HUDEP-2 (cell line): Measurements from ENCODE around the gene HS6ST3.

Source experiments
- DNase-seq, 76 experiments: peaks; one replicate each; lab custom pipeline; 2025; ENCODE audit not compliant: unreplicated experiment in 76 of 76; lab: John Stamatoyannopoulos, UW

The HS6ST3 gene

DNA sequence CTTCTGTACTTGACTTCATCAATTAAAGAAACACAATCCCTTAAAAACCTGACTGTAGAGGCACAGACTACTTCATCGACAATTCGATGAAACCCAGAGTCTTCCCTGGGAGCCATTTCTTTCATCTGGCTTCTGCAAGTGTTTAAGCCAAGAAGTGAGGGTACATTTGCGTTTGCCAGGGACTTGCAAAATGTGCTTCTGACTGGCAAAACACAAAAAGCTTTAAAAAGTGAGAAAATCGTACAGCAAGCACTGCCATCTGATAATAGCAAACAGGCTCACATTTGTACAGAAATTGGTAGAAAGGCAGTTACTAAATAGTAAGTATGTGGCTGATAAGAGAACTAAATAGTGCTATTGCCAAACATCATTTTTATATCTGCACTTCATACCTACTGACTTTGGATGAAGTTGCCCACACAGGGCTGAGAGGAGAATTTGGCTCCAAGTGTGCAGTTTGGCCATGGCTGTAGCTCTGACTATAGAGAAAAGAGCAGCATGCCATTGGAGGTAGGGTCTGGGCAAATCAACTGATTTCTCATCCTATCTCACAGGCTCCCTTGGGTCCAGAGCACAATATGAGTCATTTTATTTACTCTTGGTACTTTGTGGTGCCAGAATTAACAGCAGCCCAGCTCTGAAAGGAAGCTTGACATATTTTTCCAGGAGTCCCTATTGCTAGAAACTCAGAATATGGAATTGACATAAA lies 546.2 kb downstream of the HS6ST3 start:
- no peak for DNase-seq

DNA sequence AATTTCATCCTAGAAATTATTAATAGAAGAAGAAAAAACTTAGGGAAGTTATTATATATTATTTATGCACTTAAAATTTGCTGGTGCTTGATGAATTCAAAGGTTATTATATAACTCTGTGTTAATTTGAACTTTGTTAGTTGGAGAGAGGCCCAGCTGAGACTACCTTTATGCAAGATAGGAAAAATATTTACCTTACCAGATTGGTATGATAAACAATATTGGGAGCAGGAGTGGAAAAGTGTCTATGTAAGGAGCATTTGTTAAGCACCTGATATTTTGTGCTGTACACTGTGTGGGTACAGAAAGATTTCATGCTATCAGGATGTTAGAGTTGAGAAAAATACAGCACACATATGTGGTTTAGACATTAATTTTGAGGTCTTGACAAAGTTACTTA lies 547.1 kb downstream of the HS6ST3 start:
- no peak for DNase-seq

DNA sequence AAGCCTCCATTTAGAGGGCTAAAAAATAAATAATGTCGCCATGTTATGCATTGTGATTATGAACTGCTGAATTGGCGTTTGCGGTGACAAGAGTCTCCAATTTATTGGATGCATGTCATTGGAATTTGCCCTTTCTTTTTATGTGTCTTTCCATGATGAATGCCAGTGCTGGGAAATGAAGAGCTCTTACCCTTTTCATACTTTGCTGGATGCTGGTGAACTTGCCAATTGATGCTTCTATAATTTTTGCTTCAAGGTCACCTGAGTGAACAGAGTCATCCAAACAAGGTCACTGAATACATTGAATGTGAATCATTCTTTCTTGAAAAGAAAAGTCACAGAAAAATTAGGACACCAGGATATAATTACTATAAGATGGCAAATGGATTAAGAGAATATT lies 556.2 kb downstream of the HS6ST3 start:
- DNase-seq, result no peak

DNA sequence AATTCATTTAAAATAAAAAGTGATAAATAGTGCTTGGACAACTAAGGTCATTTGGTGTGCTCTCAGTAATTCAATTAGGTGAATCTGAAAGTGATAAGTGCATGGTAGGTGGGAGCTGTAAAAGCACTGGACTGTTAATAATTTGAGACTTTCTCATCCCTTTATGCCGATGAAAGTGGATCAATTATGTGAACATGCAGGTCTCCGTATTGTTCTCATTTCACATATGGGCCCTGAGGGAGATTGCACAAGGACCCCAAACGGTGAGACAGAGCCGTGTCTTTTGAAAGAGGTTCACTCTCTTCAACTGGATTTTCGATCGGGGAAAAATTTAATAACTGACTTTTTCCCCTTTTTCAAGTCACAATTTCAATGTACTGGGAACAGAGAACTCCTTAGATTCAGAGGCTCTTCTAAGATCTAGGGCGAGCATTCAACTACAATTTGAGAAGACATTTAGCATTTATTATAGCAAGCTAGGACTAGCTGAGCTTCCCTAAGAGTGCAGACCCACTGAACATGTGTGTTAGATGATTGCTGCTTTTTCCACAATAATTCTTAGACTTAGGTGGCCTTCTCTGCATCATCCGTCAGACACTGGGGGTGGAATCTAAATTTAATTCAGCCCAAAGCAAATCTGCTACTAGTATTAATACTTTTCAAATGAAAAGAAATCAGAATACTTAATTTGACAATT lies 556.8 kb downstream of the HS6ST3 start:
- DNase-seq, result no peak

DNA sequence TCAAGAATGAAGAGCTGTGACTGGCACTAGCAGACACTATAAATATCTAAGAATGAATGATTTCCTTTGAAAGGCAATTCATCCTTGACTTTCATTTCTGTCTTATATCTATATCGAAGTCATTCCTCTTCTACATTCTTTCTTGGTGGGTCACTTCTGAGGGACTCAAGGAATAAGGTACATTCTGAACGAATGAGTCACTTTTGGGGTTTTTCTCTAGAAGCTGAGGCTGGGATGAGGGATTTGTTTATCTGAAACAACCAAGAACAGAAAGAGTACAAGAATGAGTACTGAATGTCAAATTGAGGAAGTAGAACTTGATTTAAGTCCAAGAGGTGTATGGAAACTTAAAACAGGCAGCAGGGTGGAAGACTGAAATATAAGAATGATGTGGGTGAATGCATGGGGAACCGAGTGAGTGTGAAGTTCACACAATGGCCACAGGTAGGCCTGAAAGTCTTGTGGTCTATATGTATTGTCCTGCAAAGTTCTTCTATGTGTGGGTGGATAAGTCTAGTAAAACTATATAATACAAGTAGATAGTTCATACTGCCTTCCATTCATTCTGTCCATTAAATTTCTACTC lies 560.5 kb downstream of the HS6ST3 start:
- no peak for DNase-seq

DNA sequence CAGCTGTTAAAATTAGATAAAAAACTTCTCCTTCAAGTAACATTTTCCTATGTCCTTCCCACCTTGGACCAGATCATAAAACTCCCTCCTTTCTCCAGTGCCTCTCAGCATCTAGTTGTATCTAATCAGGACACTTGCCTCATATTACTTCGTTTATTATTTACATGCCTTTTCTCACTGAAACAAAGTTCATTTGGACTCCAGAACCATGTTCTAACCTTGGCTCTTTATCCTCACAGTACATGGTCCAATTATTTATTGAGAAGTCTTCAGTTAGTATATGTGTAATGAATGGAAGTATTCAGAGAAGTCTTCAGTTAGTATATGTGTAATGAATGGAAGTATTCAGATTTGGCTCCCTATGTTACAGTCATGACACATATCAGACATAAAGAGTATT lies 561.7 kb downstream of the HS6ST3 start:
- DNase-seq, result no peak

DNA sequence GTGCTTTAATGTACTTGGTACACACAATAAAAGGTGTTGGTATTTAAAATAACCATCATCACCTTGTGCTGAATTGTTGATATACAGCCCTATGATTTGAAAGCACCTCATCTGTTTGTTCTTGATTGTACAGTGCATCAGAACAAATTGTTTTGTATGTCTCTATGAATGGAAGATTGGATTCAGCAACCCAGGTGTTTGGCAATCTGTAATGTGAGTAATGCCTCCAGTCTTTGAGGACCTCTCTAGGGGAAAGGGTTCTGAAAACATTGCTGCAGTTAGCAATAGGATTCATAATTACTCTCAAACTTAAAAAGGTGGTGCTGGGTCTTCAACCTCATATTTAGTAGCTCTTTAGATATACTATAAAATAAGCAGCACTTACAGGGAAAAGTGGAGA lies 562.6 kb downstream of the HS6ST3 start:
- no peak for DNase-seq

DNA sequence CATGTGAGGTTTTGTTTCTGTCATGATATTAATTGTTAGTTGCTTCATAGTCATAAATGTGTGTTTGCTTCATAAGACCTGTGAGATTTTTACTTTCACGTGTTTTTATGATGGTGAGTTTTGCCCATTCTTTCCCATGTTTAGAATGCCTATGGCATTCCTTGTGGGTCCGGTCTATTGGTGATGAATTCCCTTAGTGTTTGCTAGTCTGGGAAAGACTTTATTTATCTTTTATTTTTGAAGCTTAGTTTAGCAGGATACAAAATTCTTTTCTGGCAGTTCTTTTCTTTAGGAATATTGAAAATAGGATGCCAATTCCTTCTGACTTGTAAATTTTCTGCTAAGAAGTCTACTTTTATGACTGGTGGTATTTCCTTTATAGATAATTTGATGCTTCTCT lies 571.7 kb downstream of the HS6ST3 start:
- no peak for DNase-seq

DNA sequence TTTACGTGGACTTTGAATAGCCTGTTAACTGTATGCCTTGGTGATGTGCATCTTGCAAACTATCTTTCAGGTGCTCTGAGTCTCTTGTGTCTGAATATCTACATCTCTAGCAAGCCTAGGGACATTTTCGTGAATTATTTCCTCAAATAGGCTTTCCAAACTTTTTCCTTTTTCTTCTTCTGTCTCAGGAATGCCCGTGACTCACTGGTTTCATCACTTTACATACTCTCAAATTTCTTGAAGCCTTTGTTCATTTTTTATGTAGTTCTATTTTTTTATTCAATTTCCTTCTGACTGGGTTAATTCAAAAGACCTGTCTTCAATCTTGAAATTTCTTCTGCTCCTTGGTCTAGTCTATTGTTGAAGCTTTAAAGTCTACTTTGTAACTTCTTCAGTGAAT lies 572.1 kb downstream of the HS6ST3 start:
- no peak for DNase-seq

DNA sequence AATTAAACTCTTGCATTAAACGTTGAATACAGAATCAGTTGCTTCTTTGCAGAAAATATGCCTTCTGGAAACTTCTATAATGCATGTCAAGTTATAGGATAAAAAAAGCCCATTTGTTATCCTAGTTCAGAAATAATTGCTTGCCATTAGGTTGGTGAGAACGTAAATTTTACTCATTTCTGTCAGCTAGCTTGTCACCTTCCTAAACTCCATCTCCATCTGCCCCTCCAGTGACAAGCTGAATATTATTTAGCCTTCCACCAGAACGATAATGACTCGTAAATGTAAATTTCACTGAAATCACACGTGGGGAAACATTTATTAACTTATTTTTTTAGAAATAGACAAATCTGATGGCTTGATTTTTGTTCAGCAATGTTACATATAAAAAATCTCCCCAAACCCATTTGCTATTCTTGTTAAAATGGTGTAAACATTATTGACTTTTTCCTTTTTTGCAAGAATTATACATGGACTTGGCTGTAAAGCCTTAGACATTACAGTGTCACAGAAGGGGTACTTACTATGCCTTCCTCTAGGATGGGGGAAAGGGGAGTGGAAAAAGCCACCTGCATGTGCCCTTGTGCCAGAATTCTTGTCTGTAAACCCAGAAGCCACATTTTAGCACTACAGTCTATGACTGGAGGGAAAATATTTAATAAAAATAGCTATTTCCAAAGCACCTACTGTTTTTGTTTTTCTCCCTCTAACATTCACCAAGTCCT lies 577.5 kb downstream of the HS6ST3 start:
- no peak for DNase-seq

DNA sequence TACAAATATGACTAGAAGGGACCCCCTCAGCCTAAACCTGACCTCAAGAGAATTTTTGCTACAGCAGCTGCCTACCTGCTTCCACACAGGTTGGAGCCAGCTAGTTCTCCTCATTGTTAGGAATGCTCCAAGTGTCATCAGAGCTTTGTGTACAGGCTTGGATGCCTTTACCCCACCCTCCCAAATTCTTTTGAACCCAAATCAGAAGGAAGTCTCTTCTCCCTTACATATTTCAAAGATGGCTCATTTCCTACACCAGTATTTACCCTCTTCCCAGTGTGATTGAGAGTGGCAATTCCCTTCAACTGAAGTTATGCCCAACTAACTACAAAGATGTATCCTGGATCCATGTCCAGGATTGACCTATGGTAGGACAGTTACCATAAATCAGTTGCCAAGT lies 581.2 kb downstream of the HS6ST3 start:
- DNase-seq, result no peak

DNA sequence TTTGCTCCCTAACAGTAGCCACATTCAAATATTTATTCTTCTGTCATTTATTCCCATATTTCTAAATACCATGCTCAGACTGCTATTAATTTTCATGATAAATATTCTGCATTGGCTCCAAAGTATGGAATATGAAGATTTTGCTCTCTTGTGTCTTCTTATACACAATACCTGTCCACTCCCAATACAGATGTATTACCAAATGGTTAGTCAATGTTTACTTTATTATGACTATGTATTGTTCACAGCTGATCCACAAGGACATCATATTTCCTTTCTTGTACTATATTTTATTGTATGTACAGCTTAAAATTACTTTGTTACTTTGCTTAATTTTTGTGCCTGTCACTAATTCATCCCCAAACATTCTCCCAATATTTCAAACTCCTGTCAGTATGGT lies 582.1 kb downstream of the HS6ST3 start:
- no peak for DNase-seq

DNA sequence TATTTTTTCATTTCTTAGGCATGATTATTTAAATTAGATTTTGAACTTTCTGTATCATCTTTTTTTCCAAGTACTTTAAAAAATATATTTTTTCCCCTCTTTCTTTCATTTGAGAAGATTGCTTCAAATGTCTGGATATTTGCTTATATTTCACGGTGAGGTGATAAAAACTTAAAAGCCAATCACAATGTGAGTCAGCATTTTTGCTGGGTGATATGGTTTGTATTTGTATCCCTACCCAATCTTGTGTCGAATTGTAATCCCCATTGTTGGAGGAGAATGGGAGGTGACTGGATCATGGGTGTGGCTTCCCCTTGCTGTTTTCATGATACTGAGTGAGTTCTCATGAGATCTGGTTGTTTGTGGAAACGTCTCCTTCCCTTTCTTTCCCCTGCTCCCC lies 583.9 kb downstream of the HS6ST3 start:
- DNase-seq, result no peak

DNA sequence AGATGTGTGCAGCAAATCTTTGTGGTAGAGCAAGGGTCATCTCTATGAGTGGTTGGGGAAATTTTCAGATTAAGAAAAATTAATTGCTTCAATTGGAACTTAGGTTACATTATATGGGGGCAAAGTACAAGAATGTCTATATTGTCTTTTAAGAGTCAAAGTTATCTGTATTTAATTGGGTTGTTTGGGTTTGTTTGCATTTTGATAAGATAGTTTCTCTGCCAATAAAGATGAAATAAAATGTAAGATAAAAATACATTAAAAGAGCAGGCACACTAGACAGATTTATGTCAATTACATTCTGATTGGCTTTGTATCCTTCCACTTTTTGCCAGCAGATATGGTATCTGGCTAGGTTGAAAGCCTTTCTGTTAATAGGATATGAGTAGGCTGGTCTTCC lies 587.1 kb downstream of the HS6ST3 start:
- no peak for DNase-seq

DNA sequence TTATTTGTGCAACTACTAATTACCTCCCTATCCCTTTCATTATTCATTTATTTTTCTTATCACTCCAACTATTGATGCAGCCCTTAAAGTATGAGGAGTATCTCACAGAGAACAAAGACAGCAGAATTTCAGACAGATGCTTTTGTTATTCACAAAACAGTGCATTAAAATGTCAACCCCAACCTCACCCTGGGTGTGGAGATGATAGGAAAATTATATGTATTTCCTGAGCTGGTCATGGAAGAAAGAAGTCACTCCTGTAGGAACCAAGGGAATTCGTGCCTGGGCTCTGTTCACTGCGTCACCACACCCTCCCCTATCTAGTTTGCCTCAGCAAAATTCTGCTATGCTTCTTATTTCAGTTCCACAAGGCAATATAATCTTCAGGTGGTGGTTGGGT lies 588.9 kb downstream of the HS6ST3 start:
- no peak for DNase-seq

DNA sequence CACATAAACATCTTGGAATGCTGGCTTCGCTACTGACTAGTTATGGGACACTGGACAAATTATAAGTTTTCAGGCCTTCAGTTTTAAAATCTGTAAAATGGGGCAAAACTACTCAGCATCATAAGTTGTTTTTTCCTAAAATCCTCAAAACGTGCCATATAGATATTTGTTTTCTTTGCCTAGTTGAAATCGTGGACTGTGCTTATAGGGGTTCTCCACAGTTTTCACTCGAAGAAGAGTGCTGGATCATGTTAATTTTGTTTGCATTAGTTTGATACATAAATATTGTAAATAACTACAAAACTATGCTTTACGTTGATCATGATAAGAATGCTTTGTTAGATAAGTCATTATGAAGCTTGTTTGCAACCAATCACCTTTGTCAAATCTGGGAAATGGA lies 591.0 kb downstream of the HS6ST3 start:
- no peak for DNase-seq

DNA sequence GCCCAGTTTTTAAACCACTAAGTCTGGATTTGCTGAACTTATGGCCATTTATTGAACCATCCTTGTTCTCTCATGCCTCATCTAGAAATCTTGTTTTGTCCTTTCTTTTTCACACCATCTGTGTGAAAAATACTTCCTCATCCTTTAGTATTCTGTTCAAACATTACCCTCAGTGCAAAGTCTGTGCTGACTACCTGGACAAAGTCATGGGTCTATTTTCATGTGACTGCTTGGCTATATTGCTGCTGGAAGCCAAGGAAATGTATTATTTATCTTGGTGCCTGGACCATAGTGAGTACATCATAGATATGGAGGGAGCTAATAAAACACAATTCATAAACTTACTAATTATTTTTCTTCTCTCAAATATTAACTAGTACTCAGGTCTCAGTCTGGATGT lies 591.9 kb downstream of the HS6ST3 start:
- DNase-seq, result no peak

DNA sequence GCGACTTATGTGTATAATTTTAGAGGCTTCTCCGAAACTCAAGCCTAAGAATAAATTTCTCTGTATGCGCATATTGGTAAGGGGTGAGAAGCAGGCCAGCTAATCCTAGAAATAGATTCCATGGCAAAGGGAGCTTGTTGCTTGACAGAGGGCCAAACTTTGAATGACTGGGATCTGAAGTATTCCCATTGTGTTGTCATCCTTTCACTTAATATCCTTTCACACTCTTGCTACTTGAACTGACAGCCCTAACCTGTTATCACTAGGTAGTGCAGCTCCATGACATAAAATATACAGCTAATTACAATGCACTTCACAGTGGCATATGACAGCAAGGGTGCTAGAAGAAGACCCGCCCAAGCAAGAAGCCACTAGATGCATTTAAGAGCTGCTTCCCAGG lies 594.6 kb downstream of the HS6ST3 start:
- no peak for DNase-seq

DNA sequence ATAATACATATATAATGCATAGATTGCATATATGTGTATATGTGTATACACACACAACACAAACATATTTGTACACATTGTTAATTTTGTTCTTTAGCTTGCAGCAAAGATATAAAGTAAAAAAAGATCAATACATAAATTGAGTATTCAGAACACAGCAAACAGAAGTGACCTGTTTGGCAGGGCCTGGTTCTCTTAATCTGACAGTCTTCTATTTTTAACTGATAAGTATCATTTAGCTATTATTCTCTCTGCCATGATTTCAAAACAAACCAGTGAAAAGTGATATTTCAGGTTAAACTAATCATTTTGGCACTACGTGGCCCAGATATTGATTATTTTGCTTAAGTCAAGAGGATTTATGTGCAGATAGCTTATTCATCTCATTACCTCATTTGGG lies 595.0 kb downstream of the HS6ST3 start:
- no peak for DNase-seq

DNA sequence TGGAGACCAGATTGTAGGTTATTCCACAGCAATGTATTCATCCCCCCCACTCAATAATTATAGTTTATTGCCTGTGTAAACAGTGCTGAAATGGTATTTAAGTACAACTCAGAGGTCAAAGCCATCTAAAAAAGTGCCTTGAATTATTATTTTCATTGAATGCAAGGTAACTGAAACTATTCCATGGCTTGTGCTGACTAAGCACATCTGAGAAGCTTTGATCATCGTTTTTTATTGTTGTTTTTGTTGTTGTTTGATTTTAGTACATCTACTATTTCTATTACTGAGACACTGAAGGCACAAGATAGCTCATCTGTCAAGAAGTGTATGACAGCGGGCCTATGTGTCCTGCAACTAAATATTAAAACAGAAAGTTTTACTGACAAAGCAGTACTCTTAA lies 596.4 kb downstream of the HS6ST3 start:
- no peak for DNase-seq

DNA sequence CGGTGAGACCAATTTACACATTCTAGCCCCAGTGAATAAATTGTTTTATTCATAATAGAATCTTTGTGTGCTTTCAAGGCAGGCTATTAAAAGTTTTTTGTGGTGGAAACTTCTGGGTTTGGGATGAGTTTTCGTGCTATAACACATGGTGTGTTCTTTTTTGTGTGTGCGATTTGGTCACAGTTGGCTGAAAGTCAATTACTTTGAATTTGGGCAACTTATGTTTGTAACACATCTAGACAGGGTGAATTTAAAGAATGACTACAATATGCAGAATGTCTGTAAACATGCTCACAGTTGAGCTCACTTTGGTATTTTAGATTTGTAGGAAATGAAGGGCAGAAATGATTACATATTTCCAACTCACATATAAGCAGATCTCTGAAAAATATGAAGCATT lies 597.3 kb downstream of the HS6ST3 start:
- DNase-seq, result no peak

DNA sequence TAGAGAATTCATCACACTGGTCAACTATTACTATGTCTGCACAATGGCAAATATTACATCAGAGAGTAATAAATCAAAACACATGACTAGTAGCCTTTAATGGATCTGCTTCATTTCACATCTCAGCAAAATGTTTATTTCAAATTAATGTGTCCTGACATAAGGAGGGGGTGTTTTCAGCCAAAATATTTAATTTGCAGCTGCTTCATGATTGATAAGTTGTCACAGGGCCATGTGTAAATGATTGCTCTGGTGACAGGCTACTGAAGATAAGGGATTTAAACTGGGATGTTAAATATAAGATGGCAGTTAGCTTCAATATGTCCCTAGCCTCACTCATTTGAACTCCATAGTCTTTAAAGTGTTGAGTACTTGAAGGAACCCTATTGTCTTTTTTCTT lies 601.1 kb downstream of the HS6ST3 start:
- no peak for DNase-seq
